ENCODE measurements around the gene ESRRG. TPM values are rescaled to one million over a fixed set of nuclear protein-coding genes. Genes with fewer than 3 reads are reported as not detected.

Gene ESRRG
- total and polyA plus RNA-seq, 4 donors, result 0.07 to 0.47 (median 0.20) TPM

- Histone ChIP-seq H3K9ac (ENCODE audit: low read depth in 1 of 2, low read length in 2 of 2) (no peak overlapping the region), H3K27me3 (ENCODE audit: control insufficient read depth in 4 of 4, insufficient read depth in 4 of 4, low read length in 3 of 4) (no peaks in the 10 kb centered on the region), H3K27ac (ENCODE audit: low read depth in 1 of 2, low read length in 2 of 2) (no peak overlapping the region), H3K9me3 (ENCODE audit: control insufficient read depth in 4 of 4, low read length in 3 of 4) (no peaks in the 10 kb centered on the region), H3K4me3 (ENCODE audit: low read depth in 1 of 3, low read length in 3 of 3) (no peak overlapping the region), H3K4me1 (ENCODE audit: control insufficient read depth in 4 of 4, insufficient read depth in 4 of 4, low read length in 3 of 4) (no peaks in the 10 kb centered on the region), H3K36me3 (ENCODE audit: control insufficient read depth in 4 of 4, insufficient read depth in 3 of 4, low read depth in 1 of 4, low read length in 3 of 4) (no peaks in the 10 kb centered on the region)
- TF ChIP-seq EGR1 (IDR thresholded peaks at IDR 0.05; ENCODE audit: low read depth in 2 of 2), result no peak
- no peak for TF ChIP-seq MAX (IDR thresholded peaks at IDR 0.05)
- TF ChIP-seq NR2F2 (IDR thresholded peaks at IDR 0.05), result no peak
- no peak for TF ChIP-seq REST (IDR thresholded peaks at IDR 0.05)
- TF ChIP-seq RXRA (IDR thresholded peaks at IDR 0.05), result no peak
- no peak for TF ChIP-seq ZBTB33 (IDR thresholded peaks at IDR 0.05)
- no peak for TF ChIP-seq GABPA (IDR thresholded peaks at IDR 0.05 in 1 of 2, conservative IDR thresholded peaks at IDR 0.05 in 1 of 2)
- no peak for DNase-seq (ENCODE audit: low spot score)
Measured at GRCh38 chr1:216458812-216459211, 264.4 kb downstream of the ESRRG start.

- no peak for DNase-seq (ENCODE audit: low spot score)
- Histone ChIP-seq H3K9ac (ENCODE audit: low read depth in 1 of 2, low read length in 2 of 2) (no peak overlapping the region), H3K36me3 (ENCODE audit: control insufficient read depth in 4 of 4, insufficient read depth in 3 of 4, low read depth in 1 of 4, low read length in 3 of 4) (no peaks in the 10 kb centered on the region), H3K27me3 (ENCODE audit: control insufficient read depth in 4 of 4, insufficient read depth in 4 of 4, low read length in 3 of 4) (no peaks in the 10 kb centered on the region), H3K4me3 (ENCODE audit: low read depth in 1 of 3, low read length in 3 of 3) (no peak overlapping the region), H3K4me1 (ENCODE audit: control insufficient read depth in 4 of 4, insufficient read depth in 4 of 4, low read length in 3 of 4) (no peaks in the 10 kb centered on the region), H3K9me3 (ENCODE audit: control insufficient read depth in 4 of 4, low read length in 3 of 4) (no peaks in the 10 kb centered on the region), H3K27ac (ENCODE audit: low read depth in 1 of 2, low read length in 2 of 2) (no peak overlapping the region)
- no peak for TF ChIP-seq RAD21 (IDR thresholded peaks at IDR 0.05)
Measured at GRCh38 chr1:216457356-216457755, 265.9 kb downstream of the ESRRG start.

DNA sequence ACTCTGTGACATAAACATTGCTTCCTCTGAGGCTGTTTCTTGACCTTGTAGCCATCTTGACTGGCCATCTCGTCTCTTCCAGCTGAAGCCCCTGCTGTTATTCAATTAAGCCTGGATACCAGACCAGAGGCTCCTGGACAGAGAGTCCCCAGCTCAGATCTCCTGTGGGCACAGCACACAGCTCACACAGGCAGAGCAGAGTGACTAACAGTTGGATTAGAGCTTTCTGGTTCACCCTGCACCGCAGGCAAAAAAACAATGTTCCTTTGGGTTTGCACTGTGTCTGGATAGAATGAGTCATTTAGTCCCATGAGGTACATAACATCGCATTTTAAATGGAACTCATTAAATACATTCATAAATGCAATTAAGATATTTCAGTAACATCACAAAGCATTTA lies 266.5 kb downstream of the ESRRG start:
- Histone ChIP-seq H3K27me3 (ENCODE audit: control insufficient read depth in 4 of 4, insufficient read depth in 4 of 4, low read length in 3 of 4) (no peaks in the 10 kb centered on the region), H3K27ac (ENCODE audit: low read depth in 1 of 2, low read length in 2 of 2) (no peak overlapping the region), H3K9ac (ENCODE audit: low read depth in 1 of 2, low read length in 2 of 2) (no peak overlapping the region), H3K4me1 (ENCODE audit: control insufficient read depth in 4 of 4, insufficient read depth in 4 of 4, low read length in 3 of 4) (no peaks in the 10 kb centered on the region), H3K4me3 (ENCODE audit: low read depth in 1 of 3, low read length in 3 of 3) (no peak overlapping the region), H3K9me3 (ENCODE audit: control insufficient read depth in 4 of 4, low read length in 3 of 4) (no peaks in the 10 kb centered on the region), H3K36me3 (ENCODE audit: control insufficient read depth in 4 of 4, insufficient read depth in 3 of 4, low read depth in 1 of 4, low read length in 3 of 4) (no peaks in the 10 kb centered on the region)
- no peak for DNase-seq (ENCODE audit: low spot score)
- 85% methylated on average over 3 of the region's 3 CpGs for WGBS
- no peak for TF ChIP-seq SP1 (IDR thresholded peaks at IDR 0.05)
- TF ChIP-seq FOXA1 (IDR thresholded peaks at IDR 0.05), result no peak
- no peak for TF ChIP-seq RXRA (IDR thresholded peaks at IDR 0.05)
- TF ChIP-seq ATF3 (IDR thresholded peaks at IDR 0.05), result no peak
- TF ChIP-seq RAD21 (IDR thresholded peaks at IDR 0.05), result no peak
- TF ChIP-seq HNF4A (conservative IDR thresholded peaks at IDR 0.05), result no peak
- no peak for TF ChIP-seq HNF4G (IDR thresholded peaks at IDR 0.05)
- no peak for TF ChIP-seq JUND (IDR thresholded peaks at IDR 0.05)
- TF ChIP-seq MAX (IDR thresholded peaks at IDR 0.05), result no peak
- TF ChIP-seq REST (IDR thresholded peaks at IDR 0.05), result no peak
- TF ChIP-seq EGR1 (IDR thresholded peaks at IDR 0.05; ENCODE audit: low read depth in 2 of 2), result no peak
- no peak for TF ChIP-seq TAF1 (conservative IDR thresholded peaks at IDR 0.05)
- TF ChIP-seq, protein P1, sequence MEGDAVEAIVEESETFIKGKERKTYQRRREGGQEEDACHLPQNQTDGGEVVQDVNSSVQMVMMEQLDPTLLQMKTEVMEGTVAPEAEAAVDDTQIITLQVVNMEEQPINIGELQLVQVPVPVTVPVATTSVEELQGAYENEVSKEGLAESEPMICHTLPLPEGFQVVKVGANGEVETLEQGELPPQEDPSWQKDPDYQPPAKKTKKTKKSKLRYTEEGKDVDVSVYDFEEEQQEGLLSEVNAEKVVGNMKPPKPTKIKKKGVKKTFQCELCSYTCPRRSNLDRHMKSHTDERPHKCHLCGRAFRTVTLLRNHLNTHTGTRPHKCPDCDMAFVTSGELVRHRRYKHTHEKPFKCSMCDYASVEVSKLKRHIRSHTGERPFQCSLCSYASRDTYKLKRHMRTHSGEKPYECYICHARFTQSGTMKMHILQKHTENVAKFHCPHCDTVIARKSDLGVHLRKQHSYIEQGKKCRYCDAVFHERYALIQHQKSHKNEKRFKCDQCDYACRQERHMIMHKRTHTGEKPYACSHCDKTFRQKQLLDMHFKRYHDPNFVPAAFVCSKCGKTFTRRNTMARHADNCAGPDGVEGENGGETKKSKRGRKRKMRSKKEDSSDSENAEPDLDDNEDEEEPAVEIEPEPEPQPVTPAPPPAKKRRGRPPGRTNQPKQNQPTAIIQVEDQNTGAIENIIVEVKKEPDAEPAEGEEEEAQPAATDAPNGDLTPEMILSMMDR (IDR thresholded peaks at IDR 0.05; ENCODE audit: low read depth, low read length, missing input control), result no peak
- TF ChIP-seq NR2F2 (IDR thresholded peaks at IDR 0.05), result no peak
